Body of pancreas (tissue), 4 donors: Measurements from ENCODE around the gene GRID1. TPM values are rescaled to one million over a fixed set of nuclear protein-coding genes. Genes with fewer than 3 reads are reported as not detected.

ENCODE experiments used
- ATAC-seq: fragments of 150-250 bp; one replicate; pipeline ENCODE4 v1.9.1; 2016
- DNase-seq, 4 donors: peaks; one replicate each; pipeline ENCODE4 v3.0.0-alpha.2; 2019
- H3K27ac ChIP-seq, 4 donors: fragments of 200-600 bp; sonication (generic); 1 replicate in 3 of 4; 2 replicates in 1 of 4; pipeline versions ENCODE4 v1.5.1 to v1.6.1; 2016 to 2019; ENCODE audit warnings: mild to moderate bottlenecking in 1 of 4, mixed read lengths in 1 of 4, moderate library complexity in 1 of 4
- H3K27me3 ChIP-seq, 2 donors: fragments of 200-600 bp; sonication (generic); one replicate each; pipeline ENCODE4 v1.6.0; 2016; ENCODE audit warnings: mild to moderate bottlenecking in 1 of 2
- H3K36me3 ChIP-seq, 2 donors: fragments of 200-600 bp; sonication (generic); replicated peaks in 1 of 2; 2 replicates each; pipeline ENCODE4 v1.5.1; 2016; ENCODE audit warnings: low read depth in 2 of 2; ENCODE audit not compliant: insufficient read depth in 1 of 2
- H3K4me1 ChIP-seq: fragments of 200-600 bp; sonication (generic); one replicate; pipeline ENCODE4 v1.6.0; 2016
- H3K4me3 ChIP-seq, 2 donors: fragments of 200-600 bp; sonication (generic); 1 replicate in 1 of 2; 2 replicates in 1 of 2; pipeline ENCODE4 v1.5.1; 2016 to 2019
- H3K9me3 ChIP-seq, 3 donors: fragments of 200-600 bp; sonication (generic); 1 replicate in 2 of 3; 2 replicates in 1 of 3; pipeline ENCODE4 v1.5.1; 2016
- CTCF ChIP-seq, 7 experiments: fragments of 450-650 bp in 4 of 7; fragments of 200-600 bp in 3 of 7; sonication (generic) in 3 of 7; IDR thresholded peaks; one replicate each; pipeline ENCODE4 v1.5.1; 2016 to 2019; ENCODE audit warnings: antibody characterized with exemption in 7 of 7
- POLR2A ChIP-seq, 3 donors: fragments of 450-650 bp; IDR thresholded peaks; one replicate each; pipeline ENCODE4 v1.6.1; 2016; ENCODE audit warnings: antibody characterized with exemption in 3 of 3, mild to moderate bottlenecking in 2 of 3
- WGBS, 2 donors: methylation state at CpG; one replicate each; pipeline ENCODE4 v1.1.5; 2017; 5-methylcytosine and 5-hydroxymethylcytosine counted together
- intact Hi-C: fragments of 100-400 bp; cut with DNase I; formaldehyde crosslinking; loops from one replicate; pipeline ENCODE4 v1.15.1; 2023
- total RNA-seq, 2 donors: library from RNA; depleted of rRNA; stranded (reverse); fragments of >200 nt; gene quantifications; one replicate each; pipeline ENCODE4 v1.1.0, GENCODE V29; 2016

GRID1 gene
- total RNA-seq, 2 donors from 2014 or later = 1.0 to 1.6 TPM

DNA sequence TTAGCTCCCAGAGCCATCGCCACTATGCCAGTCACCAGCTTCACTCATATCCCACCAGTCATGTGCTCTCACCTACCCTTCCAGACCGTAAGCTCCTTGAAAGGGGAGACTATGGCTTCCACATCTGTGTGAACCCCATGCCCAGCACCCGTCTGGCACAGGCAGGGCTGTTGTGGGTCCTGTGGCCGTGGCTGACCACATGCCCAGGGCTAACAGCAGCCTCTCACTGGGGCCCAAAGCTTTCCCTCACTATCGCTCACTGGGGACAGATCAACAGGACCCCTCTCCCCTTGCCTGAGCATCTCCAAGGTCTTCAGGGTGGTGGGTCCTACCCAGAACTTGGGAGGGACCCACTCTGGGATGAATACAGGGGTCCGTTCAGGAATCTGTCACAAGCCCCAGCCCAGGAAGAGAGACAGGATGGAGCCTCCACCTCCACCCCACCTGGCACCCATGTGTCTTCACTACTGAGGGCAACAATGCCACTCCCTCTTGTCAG, 303.9 kb downstream of the GRID1 start:
- Histone ChIP-seq H3K36me3 (no peaks in the 10 kb centered on the region), H3K27ac (no peak overlapping the region), H3K9me3 (no peaks in the 10 kb centered on the region), H3K27me3 (no peaks in the 10 kb centered on the region), H3K4me1 (no peaks in the 10 kb centered on the region), H3K4me3 (no peak overlapping the region)
- DNase-seq (no peak), ATAC-seq (no peak)
- intact Hi-C loops = no loop called here
- WGBS, 2 donors = 86 to 88% methylated on average over 2 to 6 of the region's 6 CpGs
- TF ChIP-seq POLR2A (IDR thresholded peaks at IDR 0.05) = no peak
- TF ChIP-seq CTCF (IDR thresholded peaks at IDR 0.05) = no peak

GRCh38 chr10:86062198-86062550, 304.4 kb downstream of the GRID1 start:
- Histone ChIP-seq H3K27me3 (no peaks in the 10 kb centered on the region), H3K36me3 (no peaks in the 10 kb centered on the region), H3K27ac (no peak overlapping the region), H3K9me3 (no peaks in the 10 kb centered on the region), H3K4me1 (no peaks in the 10 kb centered on the region), H3K4me3 (no peak overlapping the region)
- intact Hi-C loops = no loop called here
- no peak for DNase-seq
- 81 to 87% methylated on average over 6 to 7 of the region's 8 CpGs for WGBS, 2 donors
- no peak for TF ChIP-seq CTCF (IDR thresholded peaks at IDR 0.05)
- no peak for ATAC-seq

- H3K4me1 ChIP-seq = no peaks in the 10 kb centered on the region
- intact Hi-C loops = no loop called here
- DNase-seq = no peak
Measured at GRCh38 chr10:86061278-86062197, 305.1 kb downstream of the GRID1 start.

GRCh38 chr10:86060386-86061277, 306.0 kb downstream of the GRID1 start:
- DNase-seq (no peak), ATAC-seq (no peak)
- no peak for TF ChIP-seq POLR2A (IDR thresholded peaks at IDR 0.05)
- TF ChIP-seq CTCF (IDR thresholded peaks at IDR 0.05) = no peak
- WGBS, 2 donors = 66 to 82% methylated on average over 3 to 9 of the region's 9 CpGs
- intact Hi-C loops = no loop called here
- H3K4me1 ChIP-seq = no peaks in the 10 kb centered on the region
- no peak overlapping the region for H3K27ac ChIP-seq
- no peaks in the 10 kb centered on the region for H3K27me3 ChIP-seq
- no peaks in the 10 kb centered on the region for H3K36me3 ChIP-seq
- H3K9me3 ChIP-seq = no peaks in the 10 kb centered on the region
- no peak overlapping the region for H3K4me3 ChIP-seq

More at GRCh38 chr10:86061278-86062197, 305.1 kb downstream of the GRID1 start:
- Histone ChIP-seq H3K9me3 (no peaks in the 10 kb centered on the region), H3K27me3 (no peaks in the 10 kb centered on the region), H3K4me3 (no peak overlapping the region), H3K36me3 (no peaks in the 10 kb centered on the region), H3K27ac (no peak overlapping the region)
- WGBS, 2 donors = 81 to 87% methylated on average over 6 to 7 of the region's 7 CpGs
- no peak for ATAC-seq
- no peak for TF ChIP-seq POLR2A (IDR thresholded peaks at IDR 0.05)
- TF ChIP-seq CTCF (IDR thresholded peaks at IDR 0.05) = no peak
